ENCODE data around the gene CMTM5.

The CMTM5 gene

GRCh38 chr14:23371865-23372264 lies 5.0 kb upstream of the CMTM5 start:
- Histone ChIP-seq H3K4me2 (ENCODE audit: low read length) (no peak overlapping the region), H3K27me3 (ENCODE audit: low read depth, low read length) (no peaks in the 10 kb centered on the region), H3K9ac (ENCODE audit: low read length) (no peak overlapping the region), H3K9me3 (ENCODE audit: insufficient read depth, low read length) (no peaks in the 10 kb centered on the region), H4K20me1 (ENCODE audit: insufficient read depth, low read length) (no peaks in the 10 kb centered on the region), H3K36me3 (replicated peaks; ENCODE audit: low read depth, low read length) (no peaks in the 10 kb centered on the region), H3K4me1 (ENCODE audit: low read length) (no peaks in the 10 kb centered on the region), H3K79me2 (ENCODE audit: low read length) (no peaks in the 10 kb centered on the region), H3K27ac (ENCODE audit: low read length) (no peak overlapping the region), H2AFZ (ENCODE audit: low read depth, low read length) (no peak overlapping the region), H3K4me3 (ENCODE audit: low read length) (no peak overlapping the region)
- TF ChIP-seq EZH2phosphoT487 (IDR thresholded peaks at IDR 0.05; ENCODE audit: low read depth) (no peak), CTCF (IDR thresholded peaks at IDR 0.05; ENCODE audit: low read depth, low read length) (no peak)

- Histone ChIP-seq H3K9me3 (ENCODE audit: insufficient read depth, low read length) (no peaks in the 10 kb centered on the region), H3K9ac (ENCODE audit: low read length) (no peak within 1 kb of the TSS), H3K4me1 (ENCODE audit: low read length) (no peaks in the 10 kb centered on the region), H3K79me2 (ENCODE audit: low read length) (no peaks in the 10 kb centered on the region), H3K36me3 (replicated peaks; ENCODE audit: low read depth, low read length) (no peaks in the 10 kb centered on the region), H3K27ac (ENCODE audit: low read length) (no peak within 1 kb of the TSS), H3K4me2 (ENCODE audit: low read length) (no peak within 1 kb of the TSS), H3K27me3 (ENCODE audit: low read depth, low read length) (no peaks in the 10 kb centered on the region), H2AFZ (ENCODE audit: low read depth, low read length) (no peak within 1 kb of the TSS), H4K20me1 (ENCODE audit: insufficient read depth, low read length) (no peaks in the 10 kb centered on the region), H3K4me3 (ENCODE audit: low read length) (no peak within 1 kb of the TSS)
- TF ChIP-seq EZH2phosphoT487 (IDR thresholded peaks at IDR 0.05; ENCODE audit: low read depth) = no peak
- no peak for TF ChIP-seq CTCF (IDR thresholded peaks at IDR 0.05; ENCODE audit: low read depth, low read length)
These were observed 4.3 kb upstream of the CMTM5 start, which contains the start of gene IL25 for GRCh38 chr14:23372509-23372908. TSS of gene IL25 (plus strand) at chr14:23372809.

GRCh38 chr14:23373041-23373440 lies 3.8 kb upstream of the CMTM5 start:
- H3K79me2 ChIP-seq (ENCODE audit: low read length) = no peaks in the 10 kb centered on the region
- H3K9ac ChIP-seq (ENCODE audit: low read length) = no peak overlapping the region
- H3K4me2 ChIP-seq (ENCODE audit: low read length) = no peak overlapping the region
- H3K4me3 ChIP-seq (ENCODE audit: low read length) = no peak overlapping the region
- no peaks in the 10 kb centered on the region; the same call in 1 of the 2 replicates for H3K27me3 ChIP-seq (ENCODE audit: low read depth, low read length)
- no peaks in the 10 kb centered on the region for H3K9me3 ChIP-seq (ENCODE audit: insufficient read depth, low read length)
- no peak overlapping the region for H3K27ac ChIP-seq (ENCODE audit: low read length)
- no peak overlapping the region for H2AFZ ChIP-seq (ENCODE audit: low read depth, low read length)
- H3K4me1 ChIP-seq (ENCODE audit: low read length) = no peaks in the 10 kb centered on the region
- TF ChIP-seq EZH2phosphoT487 (IDR thresholded peaks at IDR 0.05; ENCODE audit: low read depth) = no peak
- no peak for TF ChIP-seq CTCF (IDR thresholded peaks at IDR 0.05; ENCODE audit: low read depth, low read length)
- H4K20me1 ChIP-seq (ENCODE audit: insufficient read depth, low read length) = no peaks in the 10 kb centered on the region
- no peaks in the 10 kb centered on the region for H3K36me3 ChIP-seq (replicated peaks; ENCODE audit: low read depth, low read length)

- Histone ChIP-seq H3K36me3 (replicated peaks; ENCODE audit: low read depth, low read length) (no peaks in the 10 kb centered on the region), H3K27me3 (ENCODE audit: low read depth, low read length) (peaks cover 6% of the 10 kb centered on the region; the same call in 1 of the 2 replicates), H3K9ac (ENCODE audit: low read length) (no peak overlapping the region), H3K4me3 (ENCODE audit: low read length) (no peak overlapping the region), H3K4me1 (ENCODE audit: low read length) (no peaks in the 10 kb centered on the region), H2AFZ (ENCODE audit: low read depth, low read length) (no peak overlapping the region), H3K27ac (ENCODE audit: low read length) (no peak overlapping the region), H3K4me2 (ENCODE audit: low read length) (no peak overlapping the region), H3K9me3 (ENCODE audit: insufficient read depth, low read length) (no peaks in the 10 kb centered on the region), H4K20me1 (ENCODE audit: insufficient read depth, low read length) (no peaks in the 10 kb centered on the region), H3K79me2 (ENCODE audit: low read length) (no peaks in the 10 kb centered on the region)
- TF ChIP-seq EZH2phosphoT487 (IDR thresholded peaks at IDR 0.05; ENCODE audit: low read depth) (no peak), CTCF (IDR thresholded peaks at IDR 0.05; ENCODE audit: low read depth, low read length) (no peak)
These were observed 1.2 kb upstream of the CMTM5 start for GRCh38 chr14:23375527-23376251.

All from OCI-LY3 (cell line).